ENCODE measurements around the gene CAMK2D. TPM values are rescaled to one million over a fixed set of nuclear protein-coding genes. Genes with fewer than 3 reads are reported as not detected.

The CAMK2D gene
- total and polyA plus RNA-seq, 4 donors = 10.1 to 31.0 (median 25.6) TPM

GRCh38 chr4:113701169-113701568 lies 60.4 kb downstream of the CAMK2D start:
- Histone ChIP-seq H3K27ac (ENCODE audit: low read depth in 1 of 2, low read length in 2 of 2) (no peak overlapping the region), H3K4me3 (ENCODE audit: low read depth in 1 of 3, low read length in 3 of 3) (no peak overlapping the region), H3K36me3 (ENCODE audit: control insufficient read depth in 4 of 4, insufficient read depth in 3 of 4, low read depth in 1 of 4, low read length in 3 of 4) (no peaks in the 10 kb centered on the region), H3K4me1 (ENCODE audit: control insufficient read depth in 4 of 4, insufficient read depth in 4 of 4, low read length in 3 of 4) (peaks cover 0 to 2% (median 0%) of the 10 kb centered on the region in 4 donors), H3K9me3 (ENCODE audit: control insufficient read depth in 4 of 4, low read length in 3 of 4) (no peaks in the 10 kb centered on the region), H3K9ac (ENCODE audit: low read depth in 1 of 2, low read length in 2 of 2) (no peak overlapping the region), H3K27me3 (ENCODE audit: control insufficient read depth in 4 of 4, insufficient read depth in 4 of 4, low read length in 3 of 4) (no peaks in the 10 kb centered on the region)
- 53% methylated on average over 1 of the region's 1 CpG for WGBS
- DNase-seq (ENCODE audit: low spot score) = no peak
- TF ChIP-seq FOXA2 (IDR thresholded peaks at IDR 0.05) (no peak), HNF4A (conservative IDR thresholded peaks at IDR 0.05) (no peak), GABPA (IDR thresholded peaks at IDR 0.05 in 1 of 2, conservative IDR thresholded peaks at IDR 0.05 in 1 of 2) (no peak), RXRA (IDR thresholded peaks at IDR 0.05) (no peak), FOXA1 (IDR thresholded peaks at IDR 0.05) (no peak), YY1 (IDR thresholded peaks at IDR 0.05) (no peak), REST (IDR thresholded peaks at IDR 0.05) (no peak), TAF1 (conservative IDR thresholded peaks at IDR 0.05) (no peak), RAD21 (IDR thresholded peaks at IDR 0.05) (no peak), JUND (IDR thresholded peaks at IDR 0.05) (no peak), NR2F2 (IDR thresholded peaks at IDR 0.05) (no peak), ZBTB33 (IDR thresholded peaks at IDR 0.05) (no peak), ATF3 (IDR thresholded peaks at IDR 0.05) (no peak), SP1 (IDR thresholded peaks at IDR 0.05) (no peak)

GRCh38 chr4:113700602-113701150 lies 60.9 kb downstream of the CAMK2D start:
- Histone ChIP-seq H3K4me3 (ENCODE audit: low read depth in 1 of 3, low read length in 3 of 3) (no peak overlapping the region), H3K27ac (ENCODE audit: low read depth in 1 of 2, low read length in 2 of 2) (no peak overlapping the region), H3K9me3 (ENCODE audit: control insufficient read depth in 4 of 4, low read length in 3 of 4) (no peaks in the 10 kb centered on the region), H3K27me3 (ENCODE audit: control insufficient read depth in 4 of 4, insufficient read depth in 4 of 4, low read length in 3 of 4) (no peaks in the 10 kb centered on the region), H3K4me1 (ENCODE audit: control insufficient read depth in 4 of 4, insufficient read depth in 4 of 4, low read length in 3 of 4) (peaks cover 0 to 2% (median under 1%) of the 10 kb centered on the region in 4 donors), H3K9ac (ENCODE audit: low read depth in 1 of 2, low read length in 2 of 2) (no peak overlapping the region), H3K36me3 (ENCODE audit: control insufficient read depth in 4 of 4, insufficient read depth in 3 of 4, low read depth in 1 of 4, low read length in 3 of 4) (no peaks in the 10 kb centered on the region)
- 85% methylated on average over 2 of the region's 2 CpGs for WGBS
- DNase-seq (ENCODE audit: low spot score) = no peak
- TF ChIP-seq SP1 (IDR thresholded peaks at IDR 0.05) (no peak), CTCF (IDR thresholded peaks at IDR 0.05; ENCODE audit: low read depth, low read length, missing input control) (no peak), NR2F2 (IDR thresholded peaks at IDR 0.05) (no peak), RXRA (IDR thresholded peaks at IDR 0.05) (no peak), HNF4G (IDR thresholded peaks at IDR 0.05) (no peak), HNF4A (conservative IDR thresholded peaks at IDR 0.05) (no peak), REST (IDR thresholded peaks at IDR 0.05) (no peak), FOXA1 (IDR thresholded peaks at IDR 0.05) (no peak), YY1 (IDR thresholded peaks at IDR 0.05) (no peak), EGR1 (IDR thresholded peaks at IDR 0.05; ENCODE audit: low read depth in 2 of 2) (no peak), FOXA2 (IDR thresholded peaks at IDR 0.05) (no peak), RAD21 (IDR thresholded peaks at IDR 0.05) (no peak), TAF1 (conservative IDR thresholded peaks at IDR 0.05) (no peak), MAX (IDR thresholded peaks at IDR 0.05) (no peak), JUND (IDR thresholded peaks at IDR 0.05) (no peak), ZBTB33 (IDR thresholded peaks at IDR 0.05) (no peak)
